IMR-90 (cell line): Measurements from ENCODE around the gene DCAKD. TPM values are rescaled to one million over a fixed set of nuclear protein-coding genes. Genes with fewer than 3 reads are reported as not detected.

Experiments used
- ATAC-seq: fragments of 200-7000 bp; cut with Tn5 transposase; 2 replicates; pipeline ENCODE4 v1.9.1; 2020; ENCODE audit warnings: low read depth, mild to moderate bottlenecking, moderate library complexity
- Bru-seq: library from RNA; stranded (reverse); fragments of 400-500 nt; gene quantifications from one replicate; lab custom pipeline; 2021; lab: Mats Ljungman, UMichigan
- BruChase-seq, 2 experiments: library from RNA; stranded (reverse); fragments of 400-500 nt; gene quantifications; one replicate each; lab custom pipeline; 2021; lab: Mats Ljungman, UMichigan
- BruUV-seq: library from RNA; stranded (reverse); fragments of 400-500 nt; replicated peaks from 2 replicates; lab custom pipeline; 2021; lab: Mats Ljungman, UMichigan
- CTCF ChIA-PET: fragments of 300-600 bp; formaldehyde crosslinking; extraction: SDS; loops from one replicate; lab custom pipeline; 2021; ENCODE audit warnings: antibody characterized with exemption; lab: Yijun Ruan, JAX
- POLR2A ChIA-PET: fragments of 300-600 bp; sonication (Branson Sonifier 250); formaldehyde crosslinking; loops from one replicate; lab custom pipeline; 2022; ENCODE audit warnings: antibody characterized with exemption; ENCODE audit not compliant: unreplicated experiment; lab: Charles Lee
- DNase-seq: peaks from one replicate; pipeline ENCODE4 v3.0.0; 2013
- H2AFZ ChIP-seq: replicated peaks from 2 replicates; pipeline ENCODE3; 2013; ENCODE audit warnings: low read length, mild to moderate bottlenecking; ENCODE audit not compliant: poor library complexity
- H2AK5ac ChIP-seq: 2 replicates; pipeline ENCODE4 v1.6.1; 2013; ENCODE audit warnings: low read depth, low read length, inconsistent platforms
- H2AK9ac ChIP-seq: replicated peaks from 2 replicates; pipeline ENCODE3; 2013; ENCODE audit warnings: mild to moderate bottlenecking, low read depth, low read length, moderate library complexity; ENCODE audit not compliant: poor library complexity
- H2BK120ac ChIP-seq: 2 replicates; pipeline ENCODE4 v1.6.1; 2013; ENCODE audit warnings: low read depth, low read length, inconsistent platforms
- H2BK15ac ChIP-seq: 3 replicates; pipeline ENCODE4 v1.6.1; 2013; ENCODE audit warnings: low read depth, low read length, inconsistent platforms
- H2BK20ac ChIP-seq: 2 replicates; pipeline ENCODE4 v1.6.1; 2013; ENCODE audit warnings: low read depth, mild to moderate bottlenecking, inconsistent platforms, low read length, moderate library complexity
- H2BK5ac ChIP-seq: 2 replicates; pipeline ENCODE4 v1.6.1; 2013; ENCODE audit warnings: mild to moderate bottlenecking, low read depth, low read length, inconsistent platforms; ENCODE audit not compliant: poor library complexity, severe bottlenecking
- H3K14ac ChIP-seq: replicated peaks from 2 replicates; pipeline ENCODE4 v1.6.1; 2013; ENCODE audit warnings: low read depth, low read length, inconsistent platforms
- H3K18ac ChIP-seq: 2 replicates; pipeline ENCODE4 v1.6.1; 2013; ENCODE audit warnings: low read depth, low read length, control low read depth
- H3K23ac ChIP-seq: 2 replicates; pipeline ENCODE4 v1.6.1; 2013; ENCODE audit warnings: low read depth, low read length, inconsistent platforms
- H3K27ac ChIP-seq: 2 replicates; pipeline ENCODE4 v1.5.1; 2013; ENCODE audit warnings: mild to moderate bottlenecking, control low read depth, low read length; ENCODE audit not compliant: insufficient read depth
- H3K27me3 ChIP-seq: 2 replicates; pipeline ENCODE4 v1.6.1; 2013; ENCODE audit warnings: low read length; ENCODE audit not compliant: control insufficient read depth, insufficient read depth
- H3K36me3 ChIP-seq: 2 replicates; pipeline ENCODE4 v1.6.1; 2013; ENCODE audit warnings: low read length, mixed read lengths; ENCODE audit not compliant: control insufficient read depth, insufficient read depth
- H3K4ac ChIP-seq: 2 replicates; pipeline ENCODE4 v1.6.1; 2013; ENCODE audit warnings: low read depth, low read length, inconsistent platforms
- H3K4me1 ChIP-seq: 2 replicates; pipeline ENCODE4 v1.6.1; 2013; ENCODE audit warnings: low read length, mixed read lengths; ENCODE audit not compliant: control insufficient read depth, insufficient read depth
- H3K4me2 ChIP-seq: 2 replicates; pipeline ENCODE4 v1.6.1; 2013; ENCODE audit warnings: low read depth, mild to moderate bottlenecking, control low read depth, low read length, moderate library complexity
- H3K4me3 ChIP-seq: 2 replicates; pipeline ENCODE4 v1.5.1; 2013; ENCODE audit warnings: low read depth, mild to moderate bottlenecking, control low read depth, low read length, moderate library complexity; ENCODE audit not compliant: insufficient read depth
- H3K56ac ChIP-seq: 2 replicates; pipeline ENCODE4 v1.6.1; 2013; ENCODE audit warnings: low read length, inconsistent platforms; ENCODE audit not compliant: insufficient read depth; ENCODE audit errors: extremely low read depth
- H3K79me1 ChIP-seq, 2 experiments: 2 replicates each; pipeline ENCODE4 v1.6.1; 2013; ENCODE audit warnings: low read length in 2 of 2, inconsistent platforms in 1 of 2, low read depth in 1 of 2
- H3K9ac ChIP-seq: 2 replicates; pipeline ENCODE4 v1.6.1; 2013; ENCODE audit warnings: low read depth, low read length, control low read depth
- H3K9me1 ChIP-seq: 2 replicates; pipeline ENCODE4 v1.6.1; 2013; ENCODE audit warnings: low read length, inconsistent platforms; ENCODE audit not compliant: insufficient read depth
- H3K9me3 ChIP-seq: 2 replicates; pipeline ENCODE4 v1.6.1; 2013; ENCODE audit warnings: low read length; ENCODE audit not compliant: control insufficient read depth, insufficient read depth
- H4K20me1 ChIP-seq: 2 replicates; pipeline ENCODE4 v1.6.1; 2013; ENCODE audit warnings: low read length, inconsistent platforms; ENCODE audit not compliant: insufficient read depth
- H4K5ac ChIP-seq: 2 replicates; pipeline ENCODE4 v1.6.1; 2013; ENCODE audit warnings: mild to moderate bottlenecking, low read depth, low read length, control low read depth
- H4K8ac ChIP-seq, 2 experiments: 2 replicates each; pipeline ENCODE4 v1.6.1; 2013; ENCODE audit warnings: low read depth in 2 of 2, low read length in 2 of 2, control low read depth in 1 of 2, inconsistent platforms in 1 of 2
- H4K91ac ChIP-seq: 2 replicates; pipeline ENCODE4 v1.6.1; 2013; ENCODE audit warnings: low read depth, low read length, inconsistent platforms; ENCODE audit not compliant: insufficient read depth
- CEBPB ChIP-seq: IDR thresholded peaks from 2 replicates; pipeline ENCODE4 v1.6.1; 2012; ENCODE audit warnings: low read depth, low read length, improper control_type of control experiment
- CHD1 ChIP-seq: IDR thresholded peaks from 2 replicates; pipeline ENCODE4 v1.6.1; 2012; ENCODE audit warnings: low read depth, low read length, improper control_type of control experiment
- MAZ ChIP-seq: IDR thresholded peaks from 2 replicates; pipeline ENCODE4 v1.6.1; 2012; ENCODE audit warnings: low read depth, mild to moderate bottlenecking, low read length, improper control_type of control experiment, moderate library complexity, borderline replicate concordance
- MXI1 ChIP-seq: IDR thresholded peaks from 2 replicates; pipeline ENCODE4 v1.6.1; 2012; ENCODE audit warnings: low read depth, mild to moderate bottlenecking, low read length, moderate library complexity, borderline replicate concordance
- POLR2A ChIP-seq: IDR thresholded peaks from 2 replicates; pipeline ENCODE4 v1.6.1; 2012; ENCODE audit warnings: mild to moderate bottlenecking, low read depth, low read length
- RFX5 ChIP-seq: IDR thresholded peaks from 2 replicates; pipeline ENCODE4 v1.8.0; 2012; ENCODE audit warnings: low read depth, mild to moderate bottlenecking, low read length, moderate library complexity
- USF2 ChIP-seq: fragments of 150-350 bp; IDR thresholded peaks from 2 replicates; pipeline ENCODE4 v1.6.1; 2017; ENCODE audit warnings: mild to moderate bottlenecking, antibody characterized with exemption, low read length, low read depth
- WGBS, 2 experiments: methylation state at CpG; one replicate each; pipeline versions ENCODE4 v1.1.5 to v1.1.7; 2013; ENCODE audit warnings: missing lambda C conversion rate in 2 of 2; ENCODE audit not compliant: insufficient read length in 1 of 2; ENCODE audit errors: extremely low coverage in 2 of 2; 5-methylcytosine and 5-hydroxymethylcytosine counted together
- dilution Hi-C: fragments of 300-500 bp; cut with HindIII; formaldehyde crosslinking; loops from one replicate; pipeline ENCODE4 v1.14.3; 2018; ENCODE audit warnings: low sequenced_read_pairs; ENCODE audit not compliant: unreplicated experiment
- in situ Hi-C: fragments of 300-500 bp; cut with MboI; formaldehyde crosslinking; loops from 3 replicates; pipeline ENCODE4 v1.14.3; 2019; ENCODE audit warnings: low sequenced_read_pairs, inconsistent platforms, mixed read lengths
- intact Hi-C: fragments of 100-400 bp; cut with micrococcal nuclease; formaldehyde crosslinking; loops from 2 replicates; pipeline ENCODE4 v1.10.0; 2022
- long read RNA-seq: library from polyadenylated mRNA; unstranded; transcript quantifications from one replicate; pipeline ENCODE4 v2.0.0, GENCODE V29; 2021; ENCODE audit not compliant: unreplicated experiment
- polyA plus RNA-seq, 3 experiments: library from polyadenylated mRNA; depleted of rRNA; stranded (reverse); fragments of >200 nt; gene quantifications; 2 replicates each; pipeline ENCODE4 v1.2.3, GENCODE V29; 2012; ENCODE audit warnings: low replicate concordance in 1 of 3
- total RNA-seq: library from RNA; depleted of rRNA; stranded (reverse); fragments of >200 nt; gene quantifications from 2 replicates; pipeline ENCODE4 v1.2.3, GENCODE V29; 2012; rRNA removed

The DCAKD gene
- total RNA-seq (42.5 and 47.9 TPM in 2 replicates), polyA plus RNA-seq (2012; rRNA removed) (31.3 and 32.3 TPM in 2 replicates), Bru-seq, nascent RNA (percentile 80 among the genes with signal in this experiment), BruChase-seq, experiment 1, labeled RNA remaining after a 6-hour chase (percentile 95 among the genes with signal in this experiment), BruChase-seq, experiment 2, labeled RNA remaining after a 2-hour chase (percentile 89 among the genes with signal in this experiment)
- 24.2 and 46.9 TPM in 2 replicates for polyA plus RNA-seq (2012; cell fraction: cytosol; rRNA removed)
- polyA plus RNA-seq (2012; cell fraction: nucleus; rRNA removed; ENCODE audit: low replicate concordance) = 30.5 and 63.2 TPM in 2 replicates
- long read RNA-seq, transcript DCAKD-203 (4 exons, 2,045 nt) = minor isoform, 8 of 77 reads
- long read RNA-seq, transcript DCAKD-208 (5 exons, 2,054 nt) = major isoform, 32 of 77 reads
- long read RNA-seq, transcript DCAKD-202 (5 exons, 2,030 nt) = minor isoform, 17 of 77 reads
- long read RNA-seq, partial matches to known transcripts = 2 of 77 reads
- long read RNA-seq, other reads (novel, unspliced or antisense) = 14 of 77 reads

GRCh38 chr17:45051060-45051719, at the start of gene DCAKD:
Gene DCAKD, minus strand, starts transcription at chr17:45051632. Its CDS starts 16,747 bp downstream, at chr17:45034885.
- Histone ChIP-seq H3K9ac (peak within 1 kb of the TSS; percentile 100), H3K4me2 (peak within 1 kb of the TSS; percentile 96), H4K20me1 (peaks cover 3% of the 10 kb centered on the region), H3K27ac (peak within 1 kb of the TSS; percentile 99), H4K8ac (peak within 1 kb of the TSS; percentile 99 to 100), H3K9me3 (no peaks in the 10 kb centered on the region), H3K23ac (peak within 1 kb of the TSS; percentile 100), H3K27me3 (no peaks in the 10 kb centered on the region), H2BK5ac (peak within 1 kb of the TSS; percentile 98), H3K56ac (peak within 1 kb of the TSS; percentile 96), H2AFZ (peak within 1 kb of the TSS; percentile 91), H2AK5ac (peak within 1 kb of the TSS; percentile 100), H3K18ac (peak within 1 kb of the TSS; percentile 96), H3K36me3 (no peaks in the 10 kb centered on the region; the same call in 1 of the 2 replicates), H3K4me3 (peak within 1 kb of the TSS; percentile 75), H2BK120ac (peak within 1 kb of the TSS; percentile 89), H4K91ac (peak within 1 kb of the TSS; percentile 99), H3K4me1 (peaks cover 6% of the 10 kb centered on the region; the same call in 1 of the 2 replicates), H3K14ac (peak within 1 kb of the TSS; percentile 100), H2BK20ac (peak within 1 kb of the TSS; percentile 67), H3K79me1 (peaks cover 19 to 64% of the 10 kb centered on the region in 2 experiments), H2BK15ac (peak within 1 kb of the TSS; percentile 25; the same call in 1 of the 3 replicates), H3K4ac (peak within 1 kb of the TSS; percentile 100), H3K9me1 (peaks cover 12% of the 10 kb centered on the region), H4K5ac (peak within 1 kb of the TSS; percentile 99), H2AK9ac (peak within 1 kb of the TSS; percentile 99)
- intact Hi-C loops (loop anchor here (5.0 kb wide), 1 partner anchor 81 kb away; the partner anchor contains the start of gene PLCD3), in situ Hi-C loops (no loop called here), dilution Hi-C loops (no loop called here)
- no TSS peak for BruUV-seq
- TF ChIP-seq MXI1 (peak; percentile 92), CEBPB (no peak), USF2 (peak; percentile 76), POLR2A (peak; percentile 89), MAZ (peak; percentile 81; the same call in 1 of the 2 replicates), CHD1 (no peak), RFX5 (no peak)
- WGBS, 2 experiments = 0% methylated on average over 8 of the region's 56 CpGs; no CpG with 5 or more reads in 1 of the 2 experiments
- ChIA-PET CTCF (interaction anchor here (0.6 to 1.4 kb wide), 2 partner anchors 48 to 101 kb away, joined by 3 to 9 read pairs; no protein-coding TSS in a partner anchor), POLR2A (interaction anchor here (0.5 to 3.6 kb wide), 2 partner anchors 10 to 29 kb away, joined by 3 to 19 read pairs; partner anchors contain the start of gene NMT1)
- peak; percentile 95 for DNase-seq
- peak; percentile 99 for ATAC-seq
